ENCODE data around the gene TMEM138.

TMEM138 gene

DNA sequence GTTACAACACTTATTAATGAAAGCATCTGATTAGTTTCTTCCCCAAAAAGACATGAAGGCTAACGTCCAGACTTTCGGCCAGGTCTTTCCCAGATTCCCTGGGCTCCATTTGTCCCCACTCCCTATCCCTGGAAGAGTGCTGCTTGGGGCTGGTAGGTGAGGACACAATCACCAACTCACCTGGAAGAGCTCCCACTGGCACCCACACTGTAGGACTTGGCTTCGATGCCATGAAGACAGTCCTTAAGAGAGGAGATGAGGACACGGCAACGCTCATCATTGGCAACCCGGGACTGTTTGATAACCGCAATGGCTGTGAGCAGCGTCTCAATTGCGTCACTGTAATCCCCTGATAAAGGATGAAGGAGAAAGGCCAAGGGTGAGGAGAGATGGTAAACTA lies 49.4 kb downstream of the TMEM138 start:
- no peak for DNase-seq

DNA sequence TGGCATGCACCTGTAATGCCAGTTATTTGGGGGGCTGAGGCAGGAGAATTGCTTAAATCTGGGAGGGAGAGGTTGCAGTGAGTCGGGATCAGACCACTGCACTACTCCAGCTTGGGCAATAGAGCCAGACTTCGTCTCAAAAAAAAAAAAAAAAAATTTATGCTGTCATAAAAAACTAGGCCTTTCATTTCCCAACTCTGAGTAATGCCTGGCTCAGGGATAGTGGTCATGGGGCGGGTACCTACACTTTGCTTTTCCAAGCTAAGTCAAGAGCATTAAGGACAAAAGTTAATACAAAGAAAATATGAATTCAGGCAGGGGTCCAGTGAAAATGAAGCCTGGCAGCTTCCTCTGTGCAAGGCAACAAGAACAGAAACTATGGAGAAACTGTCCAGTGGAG lies 51.3 kb downstream of the TMEM138 start:
- DNase-seq = peak; percentile 8

DNA sequence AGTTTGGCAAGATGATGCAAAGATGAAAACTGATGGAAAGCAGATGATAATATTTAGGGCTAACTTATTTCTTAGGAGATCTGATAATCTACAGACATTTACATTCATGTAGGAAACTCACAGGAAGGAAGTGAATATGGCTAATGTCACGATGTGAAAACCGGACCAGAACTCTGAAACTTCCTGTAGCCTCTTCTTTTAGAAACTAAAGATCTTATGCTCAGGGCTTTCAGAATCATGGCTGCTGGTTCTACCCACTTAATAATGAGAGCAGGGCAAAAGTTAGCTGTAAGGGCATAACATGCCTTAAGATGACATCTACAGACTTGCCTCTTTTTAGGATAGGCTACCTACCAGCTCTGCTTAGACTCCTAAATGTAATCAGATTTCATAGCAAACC lies 52.4 kb downstream of the TMEM138 start:
- DNase-seq = no peak

DNA sequence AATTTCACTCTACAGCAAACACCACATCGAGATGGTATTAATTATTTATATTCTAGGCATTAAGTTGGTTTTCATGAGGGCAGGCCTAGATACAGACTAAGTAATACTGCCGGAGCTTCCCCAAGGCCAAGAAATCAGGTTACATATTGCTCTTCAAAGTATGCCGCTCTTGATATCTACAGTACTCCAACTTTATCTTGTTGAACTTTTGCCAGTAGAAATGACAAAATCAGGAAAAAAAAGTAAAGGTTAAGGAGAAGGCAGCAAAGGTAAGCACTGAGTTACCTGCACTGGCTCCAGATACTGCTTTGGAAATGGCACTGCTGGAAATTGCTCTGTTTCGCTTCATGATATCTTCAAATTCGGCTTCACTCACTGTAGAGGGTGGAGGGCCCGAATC lies 53.2 kb downstream of the TMEM138 start:
- DNase-seq = no peak

DNA sequence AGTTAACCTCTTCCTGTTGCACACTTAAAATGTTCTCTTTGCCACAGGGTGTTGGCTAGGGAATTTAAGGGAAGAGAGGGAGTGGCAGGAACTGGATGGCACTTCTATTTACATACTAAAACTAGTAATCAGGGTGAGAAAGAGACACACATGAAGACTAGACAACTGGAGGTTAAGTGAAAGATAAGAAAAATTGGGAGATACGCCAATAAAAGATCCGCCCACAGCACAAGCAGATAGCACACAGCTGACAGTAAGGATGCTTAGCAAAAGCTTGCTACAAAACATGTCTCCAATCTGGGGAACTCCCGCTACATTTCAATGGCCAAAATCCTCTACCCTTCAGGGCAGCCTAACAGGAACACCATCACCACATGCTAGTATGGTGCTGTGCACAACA lies 54.8 kb downstream of the TMEM138 start:
- no peak for DNase-seq

DNA sequence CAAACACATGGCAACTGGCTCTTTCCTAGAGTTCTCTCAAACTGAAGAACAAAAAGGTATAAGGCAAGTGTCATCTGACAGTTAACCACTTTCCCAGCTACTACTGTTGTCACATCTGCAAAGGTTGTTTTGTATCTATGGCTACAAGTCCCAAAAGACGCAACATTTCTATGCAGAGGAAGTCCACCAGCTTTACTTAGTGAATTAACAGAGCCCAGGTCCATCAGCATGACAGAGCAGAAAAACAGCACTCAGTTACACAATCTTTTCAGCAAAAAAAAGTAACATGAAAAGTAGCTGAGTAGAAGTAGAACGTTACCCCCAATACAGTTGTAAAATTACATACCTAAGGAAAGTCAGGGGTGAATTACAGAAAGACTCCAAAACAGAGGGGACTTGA lies 55.5 kb downstream of the TMEM138 start:
- no peak for DNase-seq

DNA sequence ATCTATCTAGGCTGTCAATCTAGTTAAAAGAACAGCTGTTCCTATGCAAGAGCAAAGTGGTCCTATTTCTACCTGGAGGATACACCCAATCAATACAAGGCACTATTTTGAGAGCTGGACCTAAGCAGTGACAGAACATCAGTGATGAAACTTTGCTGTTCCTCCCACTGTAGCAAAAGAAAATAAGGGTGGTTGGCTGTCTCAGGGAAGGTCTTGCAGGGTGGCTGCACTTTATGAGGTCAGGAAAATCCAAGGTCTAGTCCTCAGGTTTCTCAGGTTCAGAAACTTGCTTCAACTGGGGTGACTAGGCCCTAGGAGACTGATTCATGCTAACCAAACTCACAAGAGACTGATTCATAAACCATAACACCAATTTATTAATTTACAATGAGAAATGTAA lies 56.0 kb downstream of the TMEM138 start:
- DNase-seq = no peak

Measured in fibroblast of skin of right quadriceps (primary cell).